SU-DHL-6 (cell line): Measurements from ENCODE around the gene TP53I13.

Source experiments
- H2AFZ ChIP-seq: fragments of 200-600 bp; sonication (generic); 2 replicates; pipeline ENCODE4 v1.6.1; 2014; ENCODE audit warnings: low read depth, mild to moderate bottlenecking, moderate library complexity, mixed read lengths, antibody characterized with exemption, low read length; ENCODE audit not compliant: severe bottlenecking
- H3F3A ChIP-seq: fragments of 200-600 bp; shearing (Covaris generic); 2 replicates; pipeline ENCODE4 v1.6.0; 2016; ENCODE audit warnings: antibody characterized with exemption, mild to moderate bottlenecking; ENCODE audit not compliant: insufficient read depth
- H3K27ac ChIP-seq: fragments of 200-600 bp; sonication (generic); 2 replicates; pipeline ENCODE4 v1.5.1; 2016; ENCODE audit warnings: low read depth, mild to moderate bottlenecking, low read length, moderate library complexity, mixed read lengths
- H3K27me3 ChIP-seq: fragments of 200-600 bp; sonication (generic), shearing (Covaris generic); 2 replicates; pipeline ENCODE4 v1.6.0; 2014; ENCODE audit warnings: mild to moderate bottlenecking, low read length
- H3K36me3 ChIP-seq: fragments of 200-600 bp; sonication (generic); 2 replicates; pipeline ENCODE4 v1.6.1; 2014; ENCODE audit warnings: mild to moderate bottlenecking, low read length, mixed read lengths
- H3K4me2 ChIP-seq: fragments of 300-600, 200-600 bp; shearing (Covaris generic), sonication (generic); 2 replicates; pipeline ENCODE4 v1.6.0; 2014; ENCODE audit warnings: low read length, low read depth, mild to moderate bottlenecking; ENCODE audit not compliant: poor library complexity, severe bottlenecking
- H3K4me3 ChIP-seq: fragments of 200-600 bp; sonication (generic); 2 replicates; pipeline ENCODE4 v1.5.1; 2014; ENCODE audit warnings: antibody characterized with exemption, low read length, mild to moderate bottlenecking, mixed read lengths; ENCODE audit not compliant: insufficient read depth, poor library complexity, severe bottlenecking
- H3K79me2 ChIP-seq: fragments of 200-600 bp; sonication (generic); 2 replicates; pipeline ENCODE4 v1.6.1; 2014; ENCODE audit warnings: mild to moderate bottlenecking, low read length, moderate library complexity; ENCODE audit not compliant: insufficient read depth
- H3K9ac ChIP-seq: fragments of 200-600 bp; sonication (generic); 2 replicates; pipeline ENCODE4 v1.7.0; 2014; ENCODE audit warnings: mild to moderate bottlenecking, low read length
- H3K9me2 ChIP-seq: fragments of 200-600 bp; sonication (generic); replicated peaks from 2 replicates; pipeline ENCODE4 v1.6.1; 2014; ENCODE audit warnings: low read length; ENCODE audit not compliant: insufficient read depth
- H3K9me3 ChIP-seq: fragments of 200-600 bp; sonication (generic); 2 replicates; pipeline ENCODE4 v1.6.1; 2014; ENCODE audit warnings: low read length, mixed read lengths; ENCODE audit not compliant: insufficient read depth
- H4K20me1 ChIP-seq: fragments of 200-600 bp; sonication (generic); 2 replicates; pipeline ENCODE4 v1.6.1; 2014; ENCODE audit warnings: low read depth, mild to moderate bottlenecking, antibody characterized with exemption, low read length, moderate library complexity, mixed read lengths
- EZH2phosphoT487 ChIP-seq: fragments of 200-600 bp; sonication (generic), shearing (Covaris generic); conservative IDR thresholded peaks from 2 replicates; pipeline ENCODE4 v1.6.1; 2018; ENCODE audit warnings: mild to moderate bottlenecking, antibody characterized with exemption, low read length, moderate library complexity, mixed read lengths
- TF ChIP-seq, protein P1 (sequence below): fragments of 200-600 bp; sonication (generic); IDR thresholded peaks from one replicate; pipeline ENCODE4 v1.5.1; 2017; ENCODE audit warnings: antibody characterized with exemption, mild to moderate bottlenecking, low read length, moderate library complexity; ENCODE audit not compliant: insufficient read depth, poor library complexity, severe bottlenecking

Gene TP53I13

DNA sequence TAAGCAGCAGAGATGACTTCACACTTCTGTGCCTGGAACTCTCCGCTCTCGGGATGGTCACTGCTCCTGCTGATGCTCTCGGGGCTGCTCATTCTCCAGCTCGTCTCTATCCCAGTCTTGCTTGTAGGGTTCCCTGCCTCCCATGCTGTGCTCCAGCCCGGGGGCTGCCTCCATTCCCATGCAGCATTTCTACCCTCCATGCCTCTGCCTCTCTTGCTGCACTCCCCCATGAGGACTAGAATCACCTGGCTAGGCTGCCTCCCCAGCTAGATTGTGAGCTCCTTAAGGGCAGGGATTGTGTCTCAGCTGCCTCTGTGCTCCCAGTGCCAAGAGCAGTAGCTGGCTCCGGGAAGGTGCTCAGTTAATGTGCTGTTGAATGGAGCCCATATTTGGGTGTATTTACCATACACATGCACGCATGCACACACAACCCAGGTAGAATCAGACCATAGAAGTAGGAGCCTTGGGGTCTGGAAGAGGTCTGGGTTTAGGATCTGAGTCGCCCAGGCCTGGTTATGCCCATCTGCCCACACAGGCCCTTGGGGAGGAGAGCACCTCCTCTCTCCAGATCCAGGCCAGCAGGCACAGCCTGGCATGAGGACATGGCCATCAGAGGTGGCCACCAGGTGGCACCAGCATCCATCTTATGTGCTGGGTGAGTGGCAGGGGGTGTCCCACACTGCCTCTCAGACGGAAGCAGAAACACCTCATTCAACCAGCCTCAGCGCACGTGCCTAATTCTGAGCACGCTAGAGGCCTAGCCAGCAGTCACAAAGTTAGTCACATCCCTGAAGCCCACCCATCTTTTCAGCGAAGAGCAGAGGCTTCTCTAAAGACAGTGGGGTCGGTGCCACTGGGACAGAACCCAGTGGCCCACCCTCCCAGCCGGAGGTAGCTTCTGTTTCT lies 11.6 kb downstream of the TP53I13 start:
- Histone ChIP-seq H2AFZ (no peak overlapping the region), H3K9me3 (no peaks in the 10 kb centered on the region), H3K9me2 (no peaks in the 10 kb centered on the region), H3K9ac (no peak overlapping the region), H3K79me2 (peaks cover 18% of the 10 kb centered on the region), H3K27me3 (no peaks in the 10 kb centered on the region), H3K36me3 (no peaks in the 10 kb centered on the region), H3K4me3 (no peak overlapping the region), H3K27ac (no peak overlapping the region), H3K4me2 (no peak overlapping the region), H3F3A (no peaks in the 10 kb centered on the region), H4K20me1 (no peaks in the 10 kb centered on the region)
- TF ChIP-seq, protein P1, sequence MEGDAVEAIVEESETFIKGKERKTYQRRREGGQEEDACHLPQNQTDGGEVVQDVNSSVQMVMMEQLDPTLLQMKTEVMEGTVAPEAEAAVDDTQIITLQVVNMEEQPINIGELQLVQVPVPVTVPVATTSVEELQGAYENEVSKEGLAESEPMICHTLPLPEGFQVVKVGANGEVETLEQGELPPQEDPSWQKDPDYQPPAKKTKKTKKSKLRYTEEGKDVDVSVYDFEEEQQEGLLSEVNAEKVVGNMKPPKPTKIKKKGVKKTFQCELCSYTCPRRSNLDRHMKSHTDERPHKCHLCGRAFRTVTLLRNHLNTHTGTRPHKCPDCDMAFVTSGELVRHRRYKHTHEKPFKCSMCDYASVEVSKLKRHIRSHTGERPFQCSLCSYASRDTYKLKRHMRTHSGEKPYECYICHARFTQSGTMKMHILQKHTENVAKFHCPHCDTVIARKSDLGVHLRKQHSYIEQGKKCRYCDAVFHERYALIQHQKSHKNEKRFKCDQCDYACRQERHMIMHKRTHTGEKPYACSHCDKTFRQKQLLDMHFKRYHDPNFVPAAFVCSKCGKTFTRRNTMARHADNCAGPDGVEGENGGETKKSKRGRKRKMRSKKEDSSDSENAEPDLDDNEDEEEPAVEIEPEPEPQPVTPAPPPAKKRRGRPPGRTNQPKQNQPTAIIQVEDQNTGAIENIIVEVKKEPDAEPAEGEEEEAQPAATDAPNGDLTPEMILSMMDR = peak; percentile 80
- TF ChIP-seq EZH2phosphoT487 = no peak

DNA sequence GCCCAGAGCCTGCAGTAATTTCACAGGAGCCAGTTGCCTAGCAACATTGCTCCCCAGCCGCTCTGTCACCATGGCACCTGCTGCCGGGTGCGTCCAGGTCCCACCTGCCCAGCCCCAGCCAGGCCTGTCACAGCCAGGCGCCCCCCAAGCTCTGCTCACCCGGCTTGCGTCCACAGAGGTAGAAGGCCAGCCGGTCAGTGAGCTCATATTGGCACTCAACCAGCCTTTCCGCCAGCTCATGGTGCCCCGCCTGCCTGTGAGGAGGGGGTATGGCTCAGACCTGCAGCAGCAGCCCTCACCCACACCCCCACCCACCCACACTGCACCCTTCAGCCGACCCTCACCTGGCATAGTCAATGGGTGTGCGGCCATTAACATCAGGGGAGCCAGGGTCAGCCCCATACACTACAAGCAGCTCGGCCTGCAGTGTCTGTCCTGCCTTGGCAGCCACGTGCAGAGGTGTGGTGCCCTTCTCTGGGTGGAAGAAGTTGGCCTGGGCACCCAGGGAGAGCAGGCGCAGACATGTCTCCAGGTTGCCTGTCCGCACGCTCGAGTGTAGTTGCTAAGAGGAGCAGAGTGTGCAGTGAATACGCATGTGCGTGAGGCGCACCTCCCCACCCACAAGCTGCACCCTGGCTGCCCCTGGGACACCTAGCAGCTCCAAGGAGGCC lies 13.2 kb downstream of the TP53I13 start:
- Histone ChIP-seq H2AFZ (no peak overlapping the region), H3K4me3 (no peak overlapping the region), H3K27ac (no peak overlapping the region), H3K36me3 (no peaks in the 10 kb centered on the region), H3K27me3 (no peaks in the 10 kb centered on the region), H3K9me3 (no peaks in the 10 kb centered on the region), H3K9ac (no peak overlapping the region), H4K20me1 (no peaks in the 10 kb centered on the region), H3F3A (no peaks in the 10 kb centered on the region), H3K9me2 (no peaks in the 10 kb centered on the region), H3K4me2 (no peak overlapping the region), H3K79me2 (peaks cover 34% of the 10 kb centered on the region)
- TF ChIP-seq EZH2phosphoT487 = no peak
- TF ChIP-seq, protein P1 = no peak

DNA sequence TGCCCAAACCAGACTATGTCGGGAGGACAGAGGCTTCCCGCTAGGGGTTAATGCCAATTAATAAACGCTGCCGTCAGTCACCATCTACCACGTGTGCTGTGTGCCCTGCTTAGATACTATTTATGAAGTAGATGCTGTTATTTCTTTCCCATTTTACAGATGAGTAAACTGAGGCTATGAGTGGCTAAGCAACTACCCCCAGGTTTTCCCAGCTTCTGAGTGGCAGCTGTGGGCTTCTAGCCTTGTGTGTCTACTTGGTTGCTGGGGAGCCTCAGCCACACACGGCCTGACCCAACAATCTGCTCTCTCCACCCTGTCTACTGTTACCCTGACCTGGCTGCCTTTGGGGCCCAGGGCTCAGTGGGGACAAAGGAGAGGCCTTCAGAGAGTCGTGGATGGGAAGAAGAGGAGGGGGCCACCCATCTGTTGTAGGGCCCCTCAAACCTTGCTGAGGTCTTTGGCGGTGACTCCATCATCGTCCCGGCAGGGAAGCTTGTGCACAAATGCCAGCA lies 13.8 kb downstream of the TP53I13 start:
- Histone ChIP-seq H4K20me1 (no peaks in the 10 kb centered on the region), H2AFZ (no peak overlapping the region), H3K27me3 (no peaks in the 10 kb centered on the region), H3K27ac (no peak overlapping the region), H3K79me2 (peaks cover 40% of the 10 kb centered on the region), H3K9me3 (no peaks in the 10 kb centered on the region), H3F3A (no peaks in the 10 kb centered on the region), H3K4me2 (no peak overlapping the region), H3K9me2 (no peaks in the 10 kb centered on the region), H3K4me3 (no peak overlapping the region), H3K9ac (no peak overlapping the region), H3K36me3 (no peaks in the 10 kb centered on the region)
- TF ChIP-seq EZH2phosphoT487 = no peak
- TF ChIP-seq, protein P1 = no peak
